Measurements from ENCODE around the gene PHAF1.

Gene PHAF1

DNA sequence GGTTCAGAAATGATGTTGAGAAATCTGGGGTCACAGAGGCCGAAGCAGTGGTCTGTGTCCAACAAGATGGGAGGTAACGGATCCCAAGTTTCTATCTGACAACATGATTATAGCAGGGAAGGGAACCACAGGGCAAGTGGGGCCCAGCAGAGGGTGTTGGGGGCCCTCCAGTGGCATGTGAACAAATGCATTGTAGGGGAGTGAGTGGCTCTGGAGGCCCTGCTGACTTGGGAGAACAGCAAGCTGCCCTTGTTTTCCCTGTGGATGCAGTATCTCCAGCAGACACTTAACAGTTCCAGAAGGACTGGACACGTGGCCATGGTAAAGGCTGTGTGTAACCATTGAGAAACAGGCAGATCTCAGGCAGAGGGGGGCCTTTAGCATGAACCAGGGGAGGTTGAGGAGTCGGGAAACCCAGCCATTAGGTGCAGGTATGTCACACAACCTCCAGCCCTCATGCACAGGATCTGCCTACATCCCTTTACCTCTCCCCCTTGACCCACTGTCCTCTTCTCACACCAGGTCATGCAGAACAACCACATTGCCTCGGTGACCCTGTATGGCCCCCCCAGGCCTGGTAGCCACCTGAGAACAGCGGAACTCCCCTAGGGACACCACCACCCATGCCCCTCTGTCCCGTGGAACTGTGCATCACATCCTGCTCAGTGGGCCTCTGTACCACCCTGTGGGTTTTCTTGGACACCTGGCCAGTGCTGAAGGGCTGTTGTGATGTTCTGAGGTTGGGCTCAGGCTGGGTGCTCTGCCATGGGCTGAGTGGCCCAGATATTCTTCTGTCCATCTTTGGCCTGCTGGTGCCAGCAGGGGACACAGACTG lies 37.0 kb downstream of the PHAF1 start:
- Histone ChIP-seq H3K27ac (ENCODE audit: low read depth, low read length, severe bottlenecking) (no peak overlapping the region), H3K4me1 (ENCODE audit: control insufficient read depth, insufficient read depth, low read length, poor library complexity, severe bottlenecking) (no peaks in the 10 kb centered on the region), H3K36me3 (ENCODE audit: control insufficient read depth, insufficient read depth, low read length) (peaks cover 78% of the 10 kb centered on the region), H3K9me3 (ENCODE audit: control insufficient read depth, low read length) (no peaks in the 10 kb centered on the region), H3K4me3 (ENCODE audit: extremely low read depth, insufficient read depth, low read length, poor library complexity, severe bottlenecking) (no peak overlapping the region)
- 95 to 96% methylated on average over 5 to 6 of the region's 7 CpGs for WGBS, 2 experiments (ENCODE audit: insufficient coverage in 2 of 2)

DNA sequence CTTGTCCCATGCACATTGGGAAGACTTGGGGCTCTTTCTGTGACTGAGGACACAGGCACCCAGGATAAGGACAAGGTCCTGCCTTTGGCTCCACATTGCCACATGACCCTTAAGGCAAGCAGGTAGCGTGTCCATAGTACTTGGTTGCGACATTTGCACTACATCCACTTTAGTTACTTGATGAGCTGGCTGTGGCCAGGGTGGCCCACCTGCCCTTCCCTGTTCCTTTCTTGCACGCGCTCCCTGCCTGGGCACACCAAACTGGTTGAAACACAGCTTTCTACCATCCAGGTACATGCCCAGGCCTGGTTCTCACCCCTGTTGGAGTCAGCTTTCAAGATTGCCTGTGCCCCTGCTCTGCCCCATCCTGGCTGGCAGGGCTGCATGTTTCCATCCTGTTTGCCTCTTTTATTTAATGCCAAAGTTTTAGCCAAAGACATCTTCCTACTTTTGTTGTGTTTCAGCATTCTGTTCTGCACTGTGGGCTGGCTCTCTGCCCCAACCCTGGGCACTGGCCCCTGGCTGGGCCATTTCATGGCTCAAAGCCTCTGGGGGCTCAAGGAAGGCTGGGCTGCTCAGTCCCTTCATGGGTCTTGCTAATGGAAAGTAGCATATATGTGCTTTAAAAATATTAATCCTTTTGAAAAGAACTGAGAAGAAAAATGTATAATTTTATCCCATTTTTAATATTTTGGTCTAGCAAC lies 37.8 kb downstream of the PHAF1 start:
- Histone ChIP-seq H3K36me3 (ENCODE audit: control insufficient read depth, insufficient read depth, low read length) (peaks cover 70% of the 10 kb centered on the region), H3K4me3 (ENCODE audit: extremely low read depth, insufficient read depth, low read length, poor library complexity, severe bottlenecking) (no peak overlapping the region), H3K4me1 (ENCODE audit: control insufficient read depth, insufficient read depth, low read length, poor library complexity, severe bottlenecking) (no peaks in the 10 kb centered on the region), H3K9me3 (ENCODE audit: control insufficient read depth, low read length) (no peaks in the 10 kb centered on the region), H3K27ac (ENCODE audit: low read depth, low read length, severe bottlenecking) (no peak overlapping the region)
- WGBS, 2 experiments (ENCODE audit: insufficient coverage in 2 of 2), result 85 to 98% methylated on average over 4 of the region's 4 CpGs

DNA sequence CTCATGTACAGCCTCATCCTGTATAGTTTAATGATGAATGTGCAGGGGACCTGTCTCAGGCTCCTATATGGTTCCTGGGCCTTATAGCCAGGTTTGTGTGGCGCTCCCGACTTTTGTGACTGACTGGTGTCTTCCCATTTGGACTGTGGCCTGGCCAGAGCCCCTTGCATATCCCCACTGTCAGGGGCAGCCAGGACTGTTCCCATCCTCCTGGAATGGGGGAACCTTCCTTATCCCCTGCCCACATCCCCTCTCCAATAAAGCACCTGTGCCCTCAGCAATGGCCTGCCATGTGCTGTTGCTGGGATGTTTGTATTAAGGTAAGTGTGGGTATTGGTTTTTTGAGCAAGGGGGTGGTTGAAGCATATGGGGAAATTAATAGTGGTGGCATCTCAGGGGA lies 38.5 kb downstream of the PHAF1 start:
- Histone ChIP-seq H3K4me3 (ENCODE audit: extremely low read depth, insufficient read depth, low read length, poor library complexity, severe bottlenecking) (no peak overlapping the region), H3K9me3 (ENCODE audit: control insufficient read depth, low read length) (no peaks in the 10 kb centered on the region), H3K36me3 (ENCODE audit: control insufficient read depth, insufficient read depth, low read length) (peaks cover 63% of the 10 kb centered on the region), H3K27ac (ENCODE audit: low read depth, low read length, severe bottlenecking) (no peak overlapping the region), H3K4me1 (ENCODE audit: control insufficient read depth, insufficient read depth, low read length, poor library complexity, severe bottlenecking) (no peaks in the 10 kb centered on the region)
- 93 to 100% methylated on average over 2 of the region's 2 CpGs for WGBS, 2 experiments (ENCODE audit: insufficient coverage in 2 of 2)

DNA sequence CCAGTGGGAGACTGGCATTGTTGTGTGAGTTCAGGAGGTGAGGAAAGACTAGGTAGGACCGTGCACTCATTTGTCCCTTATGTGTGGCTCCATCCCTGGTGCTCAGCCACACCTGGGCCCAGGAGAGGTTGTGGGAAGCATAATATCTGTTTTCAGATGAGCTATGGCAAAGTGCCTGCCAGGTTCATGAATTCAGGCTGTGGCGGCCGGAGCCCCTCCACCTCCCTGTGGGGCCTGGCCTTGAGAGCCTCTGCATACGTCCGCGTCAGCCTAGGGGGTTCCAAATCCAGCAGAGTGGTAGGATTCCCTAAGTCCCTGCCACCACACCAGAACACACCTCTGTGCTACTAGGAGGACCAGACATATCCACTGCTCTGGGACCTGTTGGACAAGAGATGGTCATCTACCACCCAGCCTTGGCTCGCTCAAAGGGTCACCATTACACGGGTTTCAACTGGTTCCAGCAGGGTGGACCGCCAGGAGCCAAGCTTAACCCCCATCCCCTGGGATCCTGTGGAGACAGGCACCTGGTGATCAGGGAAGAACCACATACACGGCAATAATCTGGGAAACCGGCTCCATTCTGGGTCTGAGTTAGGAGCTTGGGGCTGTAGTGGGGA lies 39.0 kb downstream of the PHAF1 start:
- no peak overlapping the region for H3K4me3 ChIP-seq (ENCODE audit: extremely low read depth, insufficient read depth, low read length, poor library complexity, severe bottlenecking)
- peaks cover 59% of the 10 kb centered on the region for H3K36me3 ChIP-seq (ENCODE audit: control insufficient read depth, insufficient read depth, low read length)
- 97% methylated on average over 8 to 10 of the region's 11 CpGs for WGBS, 2 experiments (ENCODE audit: insufficient coverage in 2 of 2)
- no peaks in the 10 kb centered on the region for H3K9me3 ChIP-seq (ENCODE audit: control insufficient read depth, low read length)
- H3K27ac ChIP-seq (ENCODE audit: low read depth, low read length, severe bottlenecking), result no peak overlapping the region
- H3K4me1 ChIP-seq (ENCODE audit: control insufficient read depth, insufficient read depth, low read length, poor library complexity, severe bottlenecking), result no peaks in the 10 kb centered on the region

DNA sequence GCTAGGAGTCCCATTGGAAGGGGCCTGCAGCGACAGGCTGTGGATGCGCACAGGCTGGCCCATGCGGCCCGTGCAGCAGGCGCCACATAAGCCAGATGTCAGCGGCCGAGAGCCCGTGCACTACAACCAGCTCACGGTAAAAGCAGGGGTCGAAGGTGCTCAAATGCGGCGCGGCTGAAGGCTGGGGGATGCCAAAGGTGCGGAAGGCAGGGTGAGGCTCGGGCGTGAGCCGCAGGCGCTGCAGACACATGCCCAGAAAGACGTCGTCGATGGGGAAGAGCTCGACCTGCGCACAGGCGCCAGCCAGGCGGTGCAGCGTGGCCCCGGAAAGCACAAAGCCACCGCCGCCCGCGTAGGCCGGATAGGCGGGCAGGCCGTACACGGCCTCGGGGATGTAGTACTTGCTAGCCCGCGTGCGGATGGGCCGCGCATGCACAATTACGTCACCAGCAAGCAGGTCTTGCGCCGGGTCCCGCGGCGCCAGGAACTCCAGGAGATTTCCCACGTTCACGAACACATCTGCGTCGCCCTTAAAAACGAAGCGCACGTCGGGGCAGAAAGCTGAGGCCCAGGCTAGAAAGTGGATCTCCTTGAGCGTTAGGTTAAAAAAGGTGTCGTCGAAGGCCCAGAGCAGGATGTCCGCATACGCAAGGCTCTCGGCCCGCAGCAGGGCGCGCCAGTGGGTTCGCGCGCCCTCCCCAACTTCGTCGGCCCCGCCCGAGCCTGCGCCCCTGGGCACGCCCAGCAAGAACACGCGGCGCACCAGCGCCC lies 39.7 kb downstream of the PHAF1 start:
- H3K4me3 ChIP-seq (ENCODE audit: extremely low read depth, insufficient read depth, low read length, poor library complexity, severe bottlenecking), result no peak overlapping the region
- H3K9me3 ChIP-seq (ENCODE audit: control insufficient read depth, low read length), result no peaks in the 10 kb centered on the region
- H3K27ac ChIP-seq (ENCODE audit: low read depth, low read length, severe bottlenecking), result no peak overlapping the region
- WGBS, 2 experiments (ENCODE audit: insufficient coverage in 2 of 2), result 85 to 89% methylated on average over 77 of the region's 77 CpGs
- H3K4me1 ChIP-seq (ENCODE audit: control insufficient read depth, insufficient read depth, low read length, poor library complexity, severe bottlenecking), result no peaks in the 10 kb centered on the region
- peaks cover 53% of the 10 kb centered on the region for H3K36me3 ChIP-seq (ENCODE audit: control insufficient read depth, insufficient read depth, low read length)

DNA sequence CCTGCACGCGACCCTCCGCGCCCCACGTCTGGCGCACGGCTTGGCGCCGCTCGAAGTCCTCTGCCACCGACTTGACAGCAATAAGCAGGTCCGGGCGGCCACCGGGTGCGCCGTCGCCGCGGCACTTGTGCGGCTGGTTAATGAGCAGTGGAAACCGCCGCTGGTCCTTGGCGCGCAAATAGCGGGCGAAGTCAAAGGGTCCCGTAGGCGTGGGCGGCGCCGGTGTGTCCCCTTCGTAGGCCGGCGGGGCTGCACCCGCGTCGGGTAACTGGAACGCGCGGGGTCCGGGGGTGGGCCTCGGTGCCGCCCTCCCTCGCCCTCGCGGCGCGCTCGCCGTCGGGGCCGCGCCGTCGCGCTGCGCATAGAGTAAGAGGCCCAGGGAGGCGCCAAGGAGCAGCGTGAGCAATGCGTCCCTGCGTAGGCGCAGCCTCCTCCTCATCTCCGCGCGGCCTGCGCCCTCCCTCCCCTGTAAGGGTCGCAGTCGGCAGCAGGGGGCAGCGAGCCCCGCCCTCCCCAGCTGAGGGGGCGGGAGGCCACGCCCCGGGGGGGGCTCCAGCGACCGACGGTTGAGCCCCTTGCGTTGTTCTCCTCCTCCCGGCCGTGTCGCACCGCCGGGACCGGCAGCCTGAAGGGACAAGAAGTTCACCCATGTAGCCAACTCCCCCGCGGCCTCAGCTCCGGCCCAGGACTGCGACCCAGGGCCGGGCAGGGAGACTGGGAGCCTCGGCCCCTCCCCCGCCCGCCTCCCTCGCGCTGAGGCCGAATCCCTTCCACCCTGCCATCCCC lies 40.5 kb downstream of the PHAF1 start:
- 19 to 21% methylated on average over 68 to 90 of the region's 94 CpGs for WGBS, 2 experiments (ENCODE audit: insufficient coverage in 2 of 2)
- H3K4me3 ChIP-seq (ENCODE audit: extremely low read depth, insufficient read depth, low read length, poor library complexity, severe bottlenecking), result peak overlapping the region; percentile 56
- peaks cover 45% of the 10 kb centered on the region for H3K36me3 ChIP-seq (ENCODE audit: control insufficient read depth, insufficient read depth, low read length)
- H3K27ac ChIP-seq (ENCODE audit: low read depth, low read length, severe bottlenecking), result peak overlapping the region; percentile 53
- H3K4me1 ChIP-seq (ENCODE audit: control insufficient read depth, insufficient read depth, low read length, poor library complexity, severe bottlenecking), result no peaks in the 10 kb centered on the region
- H3K9me3 ChIP-seq (ENCODE audit: control insufficient read depth, low read length), result no peaks in the 10 kb centered on the region

DNA sequence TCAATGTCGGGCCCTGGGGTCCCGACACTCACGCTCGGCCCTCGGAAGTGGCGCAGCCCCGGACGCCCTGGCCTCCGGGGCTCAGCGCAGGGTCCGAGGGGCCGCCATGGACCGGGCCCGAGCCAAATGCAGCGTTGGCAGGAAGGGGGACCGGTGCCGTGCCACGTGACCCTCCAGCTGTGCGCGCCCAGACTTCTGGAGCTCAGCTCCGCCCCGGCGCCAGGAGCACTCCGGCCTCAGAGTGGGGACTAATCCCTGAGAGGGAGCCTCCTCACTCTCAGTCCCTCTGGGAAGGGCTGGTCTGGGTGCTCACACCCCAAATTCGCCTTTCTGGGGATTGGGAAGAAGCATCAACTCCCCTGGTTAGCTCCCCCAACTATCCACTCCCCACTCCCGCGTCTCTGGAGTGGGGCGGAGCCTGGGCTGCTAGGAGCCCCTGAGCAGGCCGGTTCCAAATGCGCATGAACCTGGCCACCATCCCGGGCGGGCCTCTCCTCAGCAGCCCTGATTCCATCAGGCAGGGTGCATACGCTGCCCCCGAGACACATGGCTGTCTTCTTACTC lies 41.2 kb downstream of the PHAF1 start, which contains the start of gene B3GNT9:
Gene B3GNT9 (minus strand): TSS at position 166 of the 564 bp plus-strand sequence. CDS start 513 bp downstream, outside the sequence.
- 2 to 4% methylated on average over 23 to 31 of the region's 34 CpGs for WGBS, 2 experiments (ENCODE audit: insufficient coverage in 2 of 2)
- Histone ChIP-seq H3K9me3 (ENCODE audit: control insufficient read depth, low read length) (no peaks in the 10 kb centered on the region), H3K36me3 (ENCODE audit: control insufficient read depth, insufficient read depth, low read length) (peaks cover 38% of the 10 kb centered on the region), H3K4me1 (ENCODE audit: control insufficient read depth, insufficient read depth, low read length, poor library complexity, severe bottlenecking) (no peaks in the 10 kb centered on the region), H3K27ac (ENCODE audit: low read depth, low read length, severe bottlenecking) (peak within 1 kb of the TSS; percentile 53), H3K4me3 (ENCODE audit: extremely low read depth, insufficient read depth, low read length, poor library complexity, severe bottlenecking) (peak within 1 kb of the TSS; percentile 56)

DNA sequence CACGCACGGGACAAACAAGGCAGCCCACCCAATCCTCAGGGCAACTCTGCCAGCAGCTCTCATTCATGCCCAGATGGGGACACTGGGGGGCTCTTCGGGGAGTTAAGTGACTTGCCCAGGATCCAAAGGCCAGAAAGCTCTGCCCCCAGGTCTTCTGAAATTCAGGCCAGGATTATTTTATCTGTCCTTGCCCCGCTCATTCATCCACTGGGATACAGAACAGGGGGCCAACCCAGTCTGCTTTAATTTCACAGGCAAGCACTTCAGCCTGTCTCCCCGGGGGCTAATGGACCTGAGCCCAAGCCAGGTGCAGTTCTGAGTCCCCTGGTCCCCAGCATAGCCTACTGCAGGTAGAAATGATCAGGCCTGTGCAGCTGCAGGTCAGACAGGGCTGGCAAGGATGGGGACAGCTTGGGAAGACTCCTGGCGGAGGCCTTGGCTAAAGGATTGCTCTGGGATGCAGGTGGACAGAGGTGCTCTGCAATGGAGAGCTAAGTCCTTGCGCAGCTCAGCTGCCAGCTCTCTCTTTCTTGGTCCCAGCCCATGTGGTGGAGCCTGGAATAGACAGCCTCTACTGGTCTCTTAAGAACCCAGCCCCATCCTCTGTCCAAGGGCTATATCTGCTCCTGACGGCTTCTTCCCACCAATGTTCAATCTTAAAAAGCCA lies 41.8 kb downstream of the PHAF1 start:
- no peak overlapping the region for H3K27ac ChIP-seq (ENCODE audit: low read depth, low read length, severe bottlenecking)
- 69 to 94% methylated on average over 5 of the region's 8 CpGs for WGBS, 2 experiments (ENCODE audit: insufficient coverage in 2 of 2)
- no peaks in the 10 kb centered on the region for H3K4me1 ChIP-seq (ENCODE audit: control insufficient read depth, insufficient read depth, low read length, poor library complexity, severe bottlenecking)
- H3K36me3 ChIP-seq (ENCODE audit: control insufficient read depth, insufficient read depth, low read length), result peaks cover 32% of the 10 kb centered on the region
- H3K9me3 ChIP-seq (ENCODE audit: control insufficient read depth, low read length), result no peaks in the 10 kb centered on the region
- H3K4me3 ChIP-seq (ENCODE audit: extremely low read depth, insufficient read depth, low read length, poor library complexity, severe bottlenecking), result peak overlapping the region; percentile 56

DNA sequence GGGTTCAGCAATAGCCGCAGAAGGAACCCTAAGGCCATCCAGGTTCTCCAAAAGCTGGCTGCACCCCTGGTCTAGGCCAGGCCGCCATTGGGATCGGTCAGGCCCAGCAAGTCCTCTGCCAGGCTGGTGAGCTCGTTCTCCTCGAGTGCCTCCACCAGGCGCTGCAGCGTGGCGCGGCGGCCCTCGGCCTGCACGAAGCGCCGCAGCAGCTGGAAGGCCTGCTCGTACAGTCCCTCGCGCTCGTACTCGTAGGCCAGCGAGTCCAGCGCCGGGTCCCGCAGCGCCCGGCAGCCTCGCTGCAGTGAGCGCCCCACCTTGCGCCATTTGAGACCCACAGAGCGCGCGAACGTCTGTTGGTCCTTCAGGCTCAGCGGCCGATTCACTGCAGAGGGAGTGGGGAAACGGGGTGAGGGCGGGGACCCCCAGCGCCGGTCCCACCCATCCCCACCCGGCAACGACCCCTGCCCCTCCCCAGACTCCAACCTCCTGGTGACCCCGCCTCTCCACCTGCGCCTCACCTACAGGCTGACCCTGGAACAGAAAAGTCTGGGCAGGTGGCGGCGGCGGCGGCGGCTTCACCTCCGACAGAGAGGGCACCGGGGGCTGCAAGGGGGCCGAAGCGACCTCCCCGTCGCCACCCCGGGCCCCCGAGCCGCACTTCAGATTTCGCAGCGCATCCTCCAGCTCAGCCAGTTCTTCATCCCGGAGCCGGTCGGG lies 45.0 kb downstream of the PHAF1 start:
- Histone ChIP-seq H3K4me3 (ENCODE audit: extremely low read depth, insufficient read depth, low read length, poor library complexity, severe bottlenecking) (no peak overlapping the region), H3K4me1 (ENCODE audit: control insufficient read depth, insufficient read depth, low read length, poor library complexity, severe bottlenecking) (peaks cover 5% of the 10 kb centered on the region), H3K9me3 (ENCODE audit: control insufficient read depth, low read length) (no peaks in the 10 kb centered on the region), H3K27ac (ENCODE audit: low read depth, low read length, severe bottlenecking) (no peak overlapping the region), H3K36me3 (ENCODE audit: control insufficient read depth, insufficient read depth, low read length) (peaks cover 1% of the 10 kb centered on the region)
- 31 to 36% methylated on average over 46 to 53 of the region's 61 CpGs for WGBS, 2 experiments (ENCODE audit: insufficient coverage in 2 of 2)
